Right renal cortex interstitium (tissue), 3 donors: ENCODE measurements around the gene FLYWCH1. TPM values are rescaled to one million over a fixed set of nuclear protein-coding genes. Genes with fewer than 3 reads are reported as not detected.

Source experiments
- polyA plus RNA-seq, 3 donors: library from polyadenylated mRNA; unstranded; fragments of 120-200 nt; gene quantifications; one replicate each; pipeline ENCODE4 v1.2.1, GENCODE V29; 2013; ENCODE audit not compliant: insufficient read length in 3 of 3

Gene FLYWCH1
- polyA plus RNA-seq, 3 donors, result 13.1 to 16.3 (median 14.6) TPM

Other genes with a start within 250 kb of the FLYWCH1 start
- gene KCTD5, start 229.4 kb upstream of the FLYWCH1 start, polyA plus RNA-seq, result 10 to 100 TPM; 23.7 to 25.6 (median 24.2) TPM
- 1 to 10 TPM; 1.2 to 1.7 (median 1.2) TPM for gene PRSS27, start 191.7 kb upstream of the FLYWCH1 start, polyA plus RNA-seq
- gene SRRM2, start 159.3 kb upstream of the FLYWCH1 start, polyA plus RNA-seq, result 100 to 1,000 TPM; 383 to 548 (median 392) TPM
- 100 to 1,000 TPM; 199 to 241 (median 210) TPM for gene ELOB, start 134.7 kb upstream of the FLYWCH1 start, polyA plus RNA-seq
- gene PRSS33, start 124.4 kb upstream of the FLYWCH1 start, polyA plus RNA-seq, result under 1 TPM in 2 of 3 donors, not detected in 1; 0.33 to 0.61 TPM
- not detected for gene PRSS41, start 113.5 kb upstream of the FLYWCH1 start, polyA plus RNA-seq
- under 1 TPM in 2 of 3 donors, not detected in 1; 0.19 to 0.43 TPM for gene PRSS21, start 94.7 kb upstream of the FLYWCH1 start, polyA plus RNA-seq
- under 1 TPM; 0.31 to 0.60 (median 0.32) TPM for gene ZG16B, start 81.6 kb upstream of the FLYWCH1 start, polyA plus RNA-seq
- gene PRSS22, start 53.8 kb upstream of the FLYWCH1 start, polyA plus RNA-seq, result 1 to 10 TPM; 6.8 to 7.4 (median 7.0) TPM
- 10 to 100 TPM; 18.8 to 20.7 (median 19.4) TPM for gene FLYWCH2, start 28.7 kb upstream of the FLYWCH1 start, polyA plus RNA-seq
- gene KREMEN2, start 52.3 kb downstream of the FLYWCH1 start, polyA plus RNA-seq, result 1 to 10 TPM in 2 of 3 donors, under 1 TPM in 1; 1.00 to 1.4 (median 1.1) TPM
- gene PAQR4, start 57.4 kb downstream of the FLYWCH1 start, polyA plus RNA-seq, result 1 to 10 TPM; 7.5 to 8.5 (median 8.1) TPM
- gene PKMYT1, start 68.5 kb downstream of the FLYWCH1 start, polyA plus RNA-seq, result 10 to 100 TPM; 11.3 to 12.5 (median 11.4) TPM
- 1 to 10 TPM; 2.0 to 2.8 (median 2.5) TPM for gene CLDN9, start 101.0 kb downstream of the FLYWCH1 start, polyA plus RNA-seq
- gene CLDN6, start 106.3 kb downstream of the FLYWCH1 start, polyA plus RNA-seq, result 10 to 100 TPM; 25.8 to 38.1 (median 31.0) TPM
- gene TNFRSF12A, start 108.4 kb downstream of the FLYWCH1 start, polyA plus RNA-seq, result 10 to 100 TPM in 2 of 3 donors, 1 to 10 TPM in 1; 8.9 to 12.9 (median 11.9) TPM
- gene HCFC1R1, start 112.0 kb downstream of the FLYWCH1 start, polyA plus RNA-seq, result 10 to 100 TPM; 50.7 to 66.1 (median 57.1) TPM
- gene THOC6, start 112.1 kb downstream of the FLYWCH1 start, polyA plus RNA-seq, result 10 to 100 TPM; 27.9 to 33.3 (median 29.9) TPM
- gene BICDL2, start 125.0 kb downstream of the FLYWCH1 start, polyA plus RNA-seq, result 1 to 10 TPM; 1.1 to 2.2 (median 1.5) TPM
- under 1 TPM; 0.35 to 0.82 (median 0.79) TPM for gene MMP25, start 134.6 kb downstream of the FLYWCH1 start, polyA plus RNA-seq
- 10 to 100 TPM; 28.0 to 36.8 (median 29.4) TPM for gene IL32, start 153.7 kb downstream of the FLYWCH1 start, polyA plus RNA-seq
- under 1 TPM in 1 of 3 donors, not detected in 2; 0.11 TPM for gene ZSCAN10, start 187.4 kb downstream of the FLYWCH1 start, polyA plus RNA-seq
- gene ZNF205, start 200.7 kb downstream of the FLYWCH1 start, polyA plus RNA-seq, result 10 to 100 TPM; 12.7 to 14.6 (median 13.8) TPM
- gene ZNF213, start 223.1 kb downstream of the FLYWCH1 start, polyA plus RNA-seq, result 1 to 10 TPM; 8.0 to 9.3 (median 9.3) TPM